ENCODE results near the gene BTBD6. TPM values are rescaled to one million over a fixed set of nuclear protein-coding genes. Genes with fewer than 3 reads are reported as not detected.

Gene BTBD6
- total RNA-seq, 1 experiment from 2014 or later: 9.0 TPM

- intact Hi-C loops (cut with micrococcal nuclease; ENCODE audit: unreplicated experiment): no loop called here
- ChIA-PET POLR2A (ENCODE audit: unreplicated experiment) (no interaction called here), CTCF (no interaction called here)
- Histone ChIP-seq H3K79me2 (ENCODE audit: low read depth) (0 out of 2 replicates have a peak, but pooled peaks cover 5% of the 10 kb centered on the region), H2AFZ (no peak overlapping the region), H3K4me3 (no peak overlapping the region), H3K4me2 (no peak overlapping the region), H3K36me3 (ENCODE audit: low read depth) (no peaks in the 10 kb centered on the region), H3K4me1 (replicated peaks; ENCODE audit: insufficient read depth) (no peaks in the 10 kb centered on the region; the same call in none of the 2 replicates), H3K9me3 (ENCODE audit: insufficient read depth, low read depth) (no peaks in the 10 kb centered on the region), H3K27ac (no peak overlapping the region), H4K20me1 (ENCODE audit: insufficient read depth) (no peaks in the 10 kb centered on the region), H3F3A (ENCODE audit: insufficient read depth, low read depth) (no peaks in the 10 kb centered on the region), H3K27me3 (ENCODE audit: insufficient read depth, low read depth) (no peaks in the 10 kb centered on the region), H3K9me2 (ENCODE audit: insufficient read depth) (no peaks in the 10 kb centered on the region)
- TF ChIP-seq CTCF (conservative IDR thresholded peaks at IDR 0.05) (no peak), EZH2 (IDR thresholded peaks at IDR 0.05; ENCODE audit: low read depth) (no peak)
- no peak for DNase-seq
- TSS peak; percentile 37 for BruUV-seq (replicated peaks)
Measured at GRCh38 chr14:105247026-105247425, 1.3 kb upstream of the BTBD6 start.

GRCh38 chr14:105247715-105248367 lies 492 bp upstream of the BTBD6 start:
- Histone ChIP-seq H3K4me2 (peak overlapping the region; percentile 86), H2AFZ (peak overlapping the region; percentile 70), H3K36me3 (ENCODE audit: low read depth) (no peaks in the 10 kb centered on the region), H3F3A (ENCODE audit: insufficient read depth, low read depth) (no peaks in the 10 kb centered on the region), H3K79me2 (ENCODE audit: low read depth) (0 out of 2 replicates have a peak, but pooled peaks cover 5% of the 10 kb centered on the region), H3K4me1 (replicated peaks; ENCODE audit: insufficient read depth) (no peaks in the 10 kb centered on the region; the same call in none of the 2 replicates), H3K9me2 (ENCODE audit: insufficient read depth) (no peaks in the 10 kb centered on the region), H4K20me1 (ENCODE audit: insufficient read depth) (no peaks in the 10 kb centered on the region), H3K27ac (no peak overlapping the region), H3K4me3 (peak overlapping the region; percentile 67), H3K9me3 (ENCODE audit: insufficient read depth, low read depth) (no peaks in the 10 kb centered on the region), H3K27me3 (ENCODE audit: insufficient read depth, low read depth) (no peaks in the 10 kb centered on the region)
- CTCF ChIA-PET: interaction anchor here (0.9 kb wide), 1 partner anchor 41 kb away, joined by 3 read pairs; no protein-coding TSS in a partner anchor
- intact Hi-C loops (cut with micrococcal nuclease; ENCODE audit: unreplicated experiment): no loop called here
- DNase-seq: peak in 1 of 2 experiments; percentile 60
- no peak for TF ChIP-seq CTCF (conservative IDR thresholded peaks at IDR 0.05)
- TF ChIP-seq EZH2 (IDR thresholded peaks at IDR 0.05; ENCODE audit: low read depth): no peak
- POLR2A ChIA-PET (ENCODE audit: unreplicated experiment): interaction anchor here (0.6 to 1.0 kb wide), 3 partner anchors 43 to 97 kb away, joined by 3 to 4 read pairs (median 4); no protein-coding TSS in a partner anchor
- BruUV-seq (replicated peaks): no TSS peak

GRCh38 chr14:105249182-105250007 lies 1.1 kb downstream of the BTBD6 start:
- H3K4me1 ChIP-seq (replicated peaks; ENCODE audit: insufficient read depth): no peaks in the 10 kb centered on the region; the same call in none of the 2 replicates
- H3F3A ChIP-seq (ENCODE audit: insufficient read depth, low read depth): no peaks in the 10 kb centered on the region
- H2AFZ ChIP-seq: no peak overlapping the region
- ChIA-PET POLR2A (ENCODE audit: unreplicated experiment) (no interaction called here), CTCF (interaction anchor here (0.6 kb wide), 1 partner anchor 251 kb away, joined by 3 read pairs; no protein-coding TSS in a partner anchor)
- 0 out of 2 replicates have a peak, but pooled peaks cover 5% of the 10 kb centered on the region for H3K79me2 ChIP-seq (ENCODE audit: low read depth)
- intact Hi-C loops (cut with micrococcal nuclease; ENCODE audit: unreplicated experiment): no loop called here
- no peak for DNase-seq
- H3K9me2 ChIP-seq (ENCODE audit: insufficient read depth): no peaks in the 10 kb centered on the region
- H3K4me3 ChIP-seq: peak overlapping the region; percentile 42; the same call in 1 of the 2 replicates
- no peaks in the 10 kb centered on the region for H3K36me3 ChIP-seq (ENCODE audit: low read depth)
- peaks cover 4% of the 10 kb centered on the region; the same call in 1 of the 2 replicates for H4K20me1 ChIP-seq (ENCODE audit: insufficient read depth)
- no peak overlapping the region for H3K27ac ChIP-seq
- peak overlapping the region; percentile 64 for H3K4me2 ChIP-seq
- H3K27me3 ChIP-seq (ENCODE audit: insufficient read depth, low read depth): no peaks in the 10 kb centered on the region
- H3K9me3 ChIP-seq (ENCODE audit: insufficient read depth, low read depth): no peaks in the 10 kb centered on the region
- TF ChIP-seq CTCF (conservative IDR thresholded peaks at IDR 0.05) (no peak), EZH2 (IDR thresholded peaks at IDR 0.05; ENCODE audit: low read depth) (no peak)
- no TSS peak for BruUV-seq (replicated peaks)
